Measurements from ENCODE around the gene MYCN. TPM values are rescaled to one million over a fixed set of nuclear protein-coding genes. Genes with fewer than 3 reads are reported as not detected.

Gene MYCN
- polyA plus RNA-seq, 1 of the 3 experiments (the other 2 are of a cell fraction) = 0.03 TPM

DNA sequence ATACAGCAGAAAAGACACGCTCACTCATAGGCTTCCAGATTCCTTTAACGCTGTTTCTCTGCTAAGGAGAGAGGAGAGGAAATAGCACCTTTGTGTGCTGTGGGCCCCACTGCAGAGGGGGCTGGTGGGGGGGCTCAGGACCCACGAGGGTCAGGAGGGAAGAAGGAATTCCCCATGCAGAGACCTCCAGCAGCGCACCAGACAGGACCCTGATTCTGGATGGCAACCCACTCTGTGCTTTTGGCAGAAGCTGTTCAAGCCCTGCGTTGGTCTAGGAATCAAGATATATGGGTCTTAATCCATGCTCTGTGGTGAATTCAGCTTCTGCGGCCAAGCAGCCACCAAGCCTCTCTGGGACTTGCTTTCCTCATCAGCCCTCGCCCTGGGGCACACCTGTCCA, 31.0 kb downstream of the MYCN start (continued):
- no peak for TF ChIP-seq MEF2A (IDR thresholded peaks at IDR 0.05; ENCODE audit: borderline replicate concordance, low read depth)
- no peak for TF ChIP-seq CHD2 (IDR thresholded peaks at IDR 0.05; ENCODE audit: low read length, partially characterized antibody)

DNA sequence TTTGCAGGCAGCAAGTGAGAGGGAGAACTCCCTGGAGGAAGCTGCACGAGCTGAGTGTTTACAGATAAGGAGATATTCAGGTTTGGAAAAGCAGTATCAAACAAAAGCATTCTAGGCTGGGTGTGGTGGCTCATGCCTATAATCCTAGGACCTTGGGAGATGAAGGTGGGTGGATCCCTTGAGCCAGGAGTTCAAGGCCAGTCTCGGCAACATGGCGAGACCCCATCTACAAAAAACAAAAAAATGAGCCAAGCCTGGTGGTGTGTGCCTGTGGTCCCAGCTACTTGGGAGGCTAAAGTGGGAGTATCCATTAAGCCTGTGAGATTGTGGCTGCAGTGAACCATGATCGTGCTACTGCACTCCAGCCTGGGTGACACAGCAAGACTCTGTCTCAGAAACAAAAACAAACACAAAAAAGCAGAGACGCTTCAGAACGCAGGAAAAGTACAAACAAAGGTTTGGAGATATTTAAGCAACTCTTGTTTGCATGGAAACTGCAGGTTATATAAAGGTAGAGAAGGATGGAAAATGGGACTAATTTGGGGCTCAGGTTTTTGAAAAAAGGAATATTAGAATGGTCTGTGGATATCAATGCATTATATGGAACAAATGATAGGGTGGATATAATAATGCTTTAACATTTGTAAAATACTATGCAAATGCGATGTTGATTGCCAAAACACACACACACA, 31.6 kb downstream of the MYCN start:
- Histone ChIP-seq H4K20me1 (ENCODE audit: insufficient read depth) (no peaks in the 10 kb centered on the region), H3K9ac (no peak overlapping the region), H3K9me2 (no peaks in the 10 kb centered on the region), H3K4me3 (ENCODE audit: low read depth in 2 of 2, low read length in 1 of 2) (no peak overlapping the region), H3K27me3 (ENCODE audit: insufficient read depth) (no peaks in the 10 kb centered on the region), H3K4me1 (ENCODE audit: control insufficient read depth in 1 of 2, insufficient read depth in 2 of 2, low read depth in 1 of 2, low read length in 1 of 2) (no peaks in the 10 kb centered on the region), H3F3A (replicated peaks; ENCODE audit: insufficient read depth) (no peaks in the 10 kb centered on the region), H3K27ac (ENCODE audit: low read depth in 2 of 2, low read length in 1 of 2) (no peak overlapping the region), H3K79me2 (ENCODE audit: insufficient read depth) (no peaks in the 10 kb centered on the region), H3K4me2 (no peak overlapping the region), H3K9me3 (peaks cover 5% of the 10 kb centered on the region), H3K36me3 (replicated peaks in 1 of 2; ENCODE audit: control insufficient read depth in 1 of 2, insufficient read depth in 2 of 2, low read length in 1 of 2) (no peaks in the 10 kb centered on the region), H2AFZ (ENCODE audit: low read depth) (no peak overlapping the region)
- TF ChIP-seq POLR2AphosphoS5 (IDR thresholded peaks at IDR 0.05; ENCODE audit: low read depth, low read length) (no peak), GABPA (IDR thresholded peaks at IDR 0.05; ENCODE audit: low read depth) (no peak), TEAD4 (IDR thresholded peaks at IDR 0.05; ENCODE audit: borderline replicate concordance, insufficient read depth) (no peak), RAD21 (IDR thresholded peaks at IDR 0.05; ENCODE audit: low read length) (no peak)
- TF ChIP-seq, protein P1, sequence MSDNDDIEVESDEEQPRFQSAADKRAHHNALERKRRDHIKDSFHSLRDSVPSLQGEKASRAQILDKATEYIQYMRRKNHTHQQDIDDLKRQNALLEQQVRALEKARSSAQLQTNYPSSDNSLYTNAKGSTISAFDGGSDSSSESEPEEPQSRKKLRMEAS (IDR thresholded peaks at IDR 0.05; ENCODE audit: low read depth) = no peak
- WGBS (ENCODE audit: low lambda C conversion rate) = 31% methylated on average over 7 of the region's 7 CpGs
- no peak for DNase-seq
- ChIA-PET CTCF (interaction anchor here (0.6 to 1.1 kb wide), 6 partner anchors 10 to 645 kb away, joined by 3 to 5 read pairs (median 3); no protein-coding TSS in a partner anchor), POLR2A (no interaction called here)

DNA sequence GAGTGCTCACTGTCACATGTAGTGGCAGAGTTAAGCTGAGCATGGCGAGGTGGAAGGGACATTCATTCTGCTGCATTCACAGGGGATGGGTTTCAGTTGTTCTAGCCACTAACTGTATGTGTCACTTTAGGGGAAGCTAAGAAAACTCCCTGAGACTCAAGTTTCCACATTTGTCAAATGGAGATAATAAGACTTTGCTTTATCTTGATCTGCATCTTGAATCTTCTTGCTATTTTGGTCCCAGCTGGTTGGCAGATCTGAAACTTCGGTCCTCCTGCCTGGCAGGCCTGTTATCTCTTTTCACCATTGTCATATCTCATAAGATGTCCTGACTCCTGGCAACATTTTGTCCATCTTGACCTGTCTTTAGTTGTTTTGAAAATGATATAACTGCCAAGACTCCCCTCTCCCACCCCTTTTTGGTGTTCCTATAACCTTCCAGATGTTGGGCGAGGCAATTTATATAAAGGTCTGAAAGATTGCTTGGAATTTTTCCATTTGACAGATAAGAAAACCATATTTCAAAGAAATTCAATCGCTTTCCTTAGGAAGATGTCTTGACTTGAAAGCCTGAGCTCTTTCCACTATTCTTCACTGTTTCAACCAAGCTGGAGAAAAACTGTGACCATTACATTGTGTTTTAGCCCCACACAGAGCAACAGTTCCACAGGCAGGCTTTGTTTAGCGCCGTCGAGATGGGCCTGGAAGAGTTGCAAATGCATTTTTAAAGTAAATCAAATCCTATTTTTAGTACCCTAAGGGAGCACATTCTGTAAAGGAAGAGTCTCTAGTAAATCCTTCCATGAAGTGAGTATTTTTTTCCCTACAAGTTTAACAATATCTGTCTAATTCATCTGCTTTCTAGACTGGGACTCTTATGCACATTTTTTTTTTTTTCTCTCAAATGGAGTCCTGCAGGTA, 33.4 kb downstream of the MYCN start:
- CTCF ChIA-PET = interaction anchor here (1.2 kb wide), 1 partner anchor 30 kb away, joined by 3 read pairs; no protein-coding TSS in a partner anchor
- no peaks in the 10 kb centered on the region for H3K36me3 ChIP-seq (replicated peaks in 1 of 2; ENCODE audit: control insufficient read depth in 1 of 2, insufficient read depth in 2 of 2, low read length in 1 of 2)
- no peak overlapping the region for H3K4me3 ChIP-seq (ENCODE audit: low read depth in 2 of 2, low read length in 1 of 2)
- WGBS (ENCODE audit: low lambda C conversion rate) = 34% methylated on average over 7 of the region's 7 CpGs
- TF ChIP-seq GABPA (IDR thresholded peaks at IDR 0.05; ENCODE audit: low read depth) (no peak), SMC3 (IDR thresholded peaks at IDR 0.05; ENCODE audit: low read depth, low read length) (no peak), CHD2 (IDR thresholded peaks at IDR 0.05; ENCODE audit: low read length, partially characterized antibody) (no peak), MXI1 (IDR thresholded peaks at IDR 0.05; ENCODE audit: low read depth, low read length) (no peak), YY1 (IDR thresholded peaks at IDR 0.05; ENCODE audit: low read depth) (no peak), NRF1 (IDR thresholded peaks at IDR 0.05; ENCODE audit: low read depth, low read length) (no peak), FOXM1 (IDR thresholded peaks at IDR 0.05; ENCODE audit: low read depth) (no peak), RAD21 (IDR thresholded peaks at IDR 0.05; ENCODE audit: low read length) (no peak)
- TF ChIP-seq, protein P2, sequence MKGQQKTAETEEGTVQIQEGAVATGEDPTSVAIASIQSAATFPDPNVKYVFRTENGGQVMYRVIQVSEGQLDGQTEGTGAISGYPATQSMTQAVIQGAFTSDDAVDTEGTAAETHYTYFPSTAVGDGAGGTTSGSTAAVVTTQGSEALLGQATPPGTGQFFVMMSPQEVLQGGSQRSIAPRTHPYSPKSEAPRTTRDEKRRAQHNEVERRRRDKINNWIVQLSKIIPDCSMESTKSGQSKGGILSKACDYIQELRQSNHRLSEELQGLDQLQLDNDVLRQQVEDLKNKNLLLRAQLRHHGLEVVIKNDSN (IDR thresholded peaks at IDR 0.05; ENCODE audit: borderline replicate concordance, low read depth) = no peak
- TF ChIP-seq, protein P3, sequence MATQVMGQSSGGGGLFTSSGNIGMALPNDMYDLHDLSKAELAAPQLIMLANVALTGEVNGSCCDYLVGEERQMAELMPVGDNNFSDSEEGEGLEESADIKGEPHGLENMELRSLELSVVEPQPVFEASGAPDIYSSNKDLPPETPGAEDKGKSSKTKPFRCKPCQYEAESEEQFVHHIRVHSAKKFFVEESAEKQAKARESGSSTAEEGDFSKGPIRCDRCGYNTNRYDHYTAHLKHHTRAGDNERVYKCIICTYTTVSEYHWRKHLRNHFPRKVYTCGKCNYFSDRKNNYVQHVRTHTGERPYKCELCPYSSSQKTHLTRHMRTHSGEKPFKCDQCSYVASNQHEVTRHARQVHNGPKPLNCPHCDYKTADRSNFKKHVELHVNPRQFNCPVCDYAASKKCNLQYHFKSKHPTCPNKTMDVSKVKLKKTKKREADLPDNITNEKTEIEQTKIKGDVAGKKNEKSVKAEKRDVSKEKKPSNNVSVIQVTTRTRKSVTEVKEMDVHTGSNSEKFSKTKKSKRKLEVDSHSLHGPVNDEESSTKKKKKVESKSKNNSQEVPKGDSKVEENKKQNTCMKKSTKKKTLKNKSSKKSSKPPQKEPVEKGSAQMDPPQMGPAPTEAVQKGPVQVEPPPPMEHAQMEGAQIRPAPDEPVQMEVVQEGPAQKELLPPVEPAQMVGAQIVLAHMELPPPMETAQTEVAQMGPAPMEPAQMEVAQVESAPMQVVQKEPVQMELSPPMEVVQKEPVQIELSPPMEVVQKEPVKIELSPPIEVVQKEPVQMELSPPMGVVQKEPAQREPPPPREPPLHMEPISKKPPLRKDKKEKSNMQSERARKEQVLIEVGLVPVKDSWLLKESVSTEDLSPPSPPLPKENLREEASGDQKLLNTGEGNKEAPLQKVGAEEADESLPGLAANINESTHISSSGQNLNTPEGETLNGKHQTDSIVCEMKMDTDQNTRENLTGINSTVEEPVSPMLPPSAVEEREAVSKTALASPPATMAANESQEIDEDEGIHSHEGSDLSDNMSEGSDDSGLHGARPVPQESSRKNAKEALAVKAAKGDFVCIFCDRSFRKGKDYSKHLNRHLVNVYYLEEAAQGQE (IDR thresholded peaks at IDR 0.05; ENCODE audit: low read depth, low read length) = no peak
- TF ChIP-seq, protein P1 (IDR thresholded peaks at IDR 0.05; ENCODE audit: low read depth) = no peak
- TF ChIP-seq, protein P4, sequence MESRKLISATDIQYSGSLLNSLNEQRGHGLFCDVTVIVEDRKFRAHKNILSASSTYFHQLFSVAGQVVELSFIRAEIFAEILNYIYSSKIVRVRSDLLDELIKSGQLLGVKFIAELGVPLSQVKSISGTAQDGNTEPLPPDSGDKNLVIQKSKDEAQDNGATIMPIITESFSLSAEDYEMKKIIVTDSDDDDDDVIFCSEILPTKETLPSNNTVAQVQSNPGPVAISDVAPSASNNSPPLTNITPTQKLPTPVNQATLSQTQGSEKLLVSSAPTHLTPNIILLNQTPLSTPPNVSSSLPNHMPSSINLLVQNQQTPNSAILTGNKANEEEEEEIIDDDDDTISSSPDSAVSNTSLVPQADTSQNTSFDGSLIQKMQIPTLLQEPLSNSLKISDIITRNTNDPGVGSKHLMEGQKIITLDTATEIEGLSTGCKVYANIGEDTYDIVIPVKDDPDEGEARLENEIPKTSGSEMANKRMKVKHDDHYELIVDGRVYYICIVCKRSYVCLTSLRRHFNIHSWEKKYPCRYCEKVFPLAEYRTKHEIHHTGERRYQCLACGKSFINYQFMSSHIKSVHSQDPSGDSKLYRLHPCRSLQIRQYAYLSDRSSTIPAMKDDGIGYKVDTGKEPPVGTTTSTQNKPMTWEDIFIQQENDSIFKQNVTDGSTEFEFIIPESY (IDR thresholded peaks at IDR 0.05; ENCODE audit: borderline replicate concordance, low read depth) = no peak
- no peaks in the 10 kb centered on the region; the same call in 1 of the 2 replicates for H3K9me3 ChIP-seq
- no peak overlapping the region for H3K27ac ChIP-seq (ENCODE audit: low read depth in 2 of 2, low read length in 1 of 2)
- POLR2A ChIA-PET = no interaction called here
- no peaks in the 10 kb centered on the region for H3K79me2 ChIP-seq (ENCODE audit: insufficient read depth)
- H3K4me2 ChIP-seq = no peak overlapping the region
- no peaks in the 10 kb centered on the region for H3K4me1 ChIP-seq (ENCODE audit: control insufficient read depth in 1 of 2, insufficient read depth in 2 of 2, low read depth in 1 of 2, low read length in 1 of 2)
- no peaks in the 10 kb centered on the region for H3K27me3 ChIP-seq (ENCODE audit: insufficient read depth)
- H4K20me1 ChIP-seq (ENCODE audit: insufficient read depth) = no peaks in the 10 kb centered on the region
- H3F3A ChIP-seq (replicated peaks; ENCODE audit: insufficient read depth) = no peaks in the 10 kb centered on the region
- DNase-seq = no peak
- H3K9me2 ChIP-seq = no peaks in the 10 kb centered on the region
- H2AFZ ChIP-seq (ENCODE audit: low read depth) = no peak overlapping the region
- H3K9ac ChIP-seq = no peak overlapping the region
